Stimulated activated CD4-positive, alpha-beta T cell treated with anti-CD3 and anti-CD28 coated beads, Interleukin-1b, Interleukin-23, amount 100 ng/mL, for 1 hour (primary cell): ENCODE results near the gene DYSF.
"Not testable (repeated sequence)": the region's sequence is repeated elsewhere in the genome, so short reads cannot be mapped to it uniquely, and the experiment has no call there.

Source experiments
- DNase-seq, 2 donors: peaks; one replicate each; pipeline ENCODE4 v3.0.0-alpha.2; 2020; ENCODE audit warnings: low read depth in 2 of 2

DYSF gene

DNA sequence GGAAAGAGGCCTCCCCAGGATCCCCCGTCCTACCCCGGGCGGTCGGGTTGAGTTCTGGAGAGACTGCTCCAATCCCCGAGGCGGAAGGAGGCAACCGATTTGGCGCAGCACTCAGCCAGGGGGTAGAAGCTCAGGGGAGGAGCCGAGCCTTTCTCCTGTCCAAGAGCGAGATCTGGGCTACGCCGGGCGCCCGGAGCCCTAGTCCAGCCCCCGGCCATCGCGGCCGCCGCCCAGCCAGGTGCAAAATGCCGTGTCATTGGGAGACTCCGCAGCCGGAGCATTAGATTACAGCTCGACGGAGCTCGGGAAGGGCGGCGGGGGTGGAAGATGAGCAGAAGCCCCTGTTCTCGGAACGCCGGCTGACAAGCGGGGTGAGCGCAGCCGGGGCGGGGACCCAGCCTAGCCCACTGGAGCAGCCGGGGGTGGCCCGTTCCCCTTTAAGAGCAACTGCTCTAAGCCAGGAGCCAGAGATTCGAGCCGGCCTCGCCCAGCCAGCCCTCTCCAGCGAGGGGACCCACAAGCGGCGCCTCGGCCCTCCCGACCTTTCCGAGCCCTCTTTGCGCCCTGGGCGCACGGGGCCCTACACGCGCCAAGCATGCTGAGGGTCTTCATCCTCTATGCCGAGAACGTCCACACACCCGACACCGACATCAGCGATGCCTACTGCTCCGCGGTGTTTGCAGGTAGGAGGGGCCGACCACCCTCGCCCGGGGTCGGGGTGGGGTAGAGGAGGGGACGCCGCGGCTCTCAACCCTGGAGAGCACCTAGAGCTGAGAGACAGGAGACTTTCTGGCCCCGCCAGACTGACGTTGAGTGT lies at the start of gene DYSF:
DYSF (plus strand) TSS at position 158 of the 817 bp plus-strand sequence.
- no peak for DNase-seq

DNA sequence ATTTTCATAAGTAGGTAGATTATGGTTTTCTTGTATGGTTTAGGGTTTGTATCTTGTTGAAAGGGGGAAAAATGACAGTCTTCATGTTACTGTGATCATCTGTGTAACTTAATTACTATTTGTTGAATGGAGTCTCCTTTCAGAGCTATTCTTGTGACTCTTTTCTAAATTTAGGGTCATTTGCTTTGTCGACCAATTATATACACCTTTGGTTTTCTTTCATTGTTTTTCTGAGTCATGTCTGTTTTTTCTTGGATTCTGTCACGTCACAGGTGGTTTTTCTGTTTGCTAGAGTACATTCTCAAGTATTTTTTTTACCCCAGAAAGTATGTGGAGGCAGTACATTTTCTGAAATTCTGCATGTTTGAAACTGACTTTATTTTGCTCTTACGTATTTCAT lies 43.8 kb upstream of the DYSF start:
- no peak for DNase-seq

- no peak for DNase-seq
Observed at GRCh38 chr2:71410696-71411095, 42.7 kb upstream of the DYSF start.

- not testable (repeated sequence) for DNase-seq
Observed at GRCh38 chr2:71416866-71417265, 36.5 kb upstream of the DYSF start.

- DNase-seq, result no peak
Observed at GRCh38 chr2:71417300-71418202, 35.8 kb upstream of the DYSF start.

DNA sequence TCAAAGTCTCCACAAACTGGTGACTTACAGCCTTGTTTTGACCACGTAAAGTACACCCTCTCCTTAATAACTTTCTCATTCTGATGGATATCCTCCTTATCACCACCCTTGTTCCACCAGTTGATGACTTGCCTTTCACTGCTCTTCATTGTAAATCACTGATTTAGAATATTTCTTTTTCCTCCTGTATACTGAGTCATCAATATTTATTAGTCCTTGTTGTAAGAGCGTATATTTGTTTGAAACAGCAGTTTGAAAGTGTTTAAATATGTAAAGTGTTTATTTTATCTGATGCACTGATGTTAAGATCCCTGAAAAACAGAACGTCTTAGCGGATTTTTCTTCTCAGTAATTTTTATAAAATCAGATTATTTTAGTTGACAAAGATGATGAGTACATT lies 34.2 kb upstream of the DYSF start:
- no peak for DNase-seq

- no peak for DNase-seq
Observed at GRCh38 chr2:71419976-71420375, 33.4 kb upstream of the DYSF start.

GRCh38 chr2:71422786-71423185 lies 30.6 kb upstream of the DYSF start:
- no peak for DNase-seq

- no peak for DNase-seq
Observed at GRCh38 chr2:71423817-71424420, 29.4 kb upstream of the DYSF start.

DNA sequence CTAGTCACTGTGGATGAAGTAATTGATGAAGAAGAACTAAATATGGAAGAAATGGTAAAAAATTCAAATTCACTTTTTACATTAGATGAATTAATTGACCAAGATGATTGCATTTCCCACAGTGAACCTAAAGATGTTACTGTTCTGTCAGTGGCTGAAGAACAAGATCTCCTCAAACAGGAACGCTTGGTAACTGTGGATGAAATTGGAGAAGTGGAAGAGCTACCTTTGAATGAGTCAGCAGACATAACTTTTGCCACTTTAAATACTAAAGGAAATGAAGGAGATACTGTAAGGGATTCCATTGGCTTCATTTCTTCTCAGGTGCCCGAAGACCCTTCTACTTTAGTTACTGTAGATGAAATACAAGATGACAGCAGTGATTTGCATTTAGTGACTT lies 26.6 kb upstream of the DYSF start:
- DNase-seq, result no peak

DNA sequence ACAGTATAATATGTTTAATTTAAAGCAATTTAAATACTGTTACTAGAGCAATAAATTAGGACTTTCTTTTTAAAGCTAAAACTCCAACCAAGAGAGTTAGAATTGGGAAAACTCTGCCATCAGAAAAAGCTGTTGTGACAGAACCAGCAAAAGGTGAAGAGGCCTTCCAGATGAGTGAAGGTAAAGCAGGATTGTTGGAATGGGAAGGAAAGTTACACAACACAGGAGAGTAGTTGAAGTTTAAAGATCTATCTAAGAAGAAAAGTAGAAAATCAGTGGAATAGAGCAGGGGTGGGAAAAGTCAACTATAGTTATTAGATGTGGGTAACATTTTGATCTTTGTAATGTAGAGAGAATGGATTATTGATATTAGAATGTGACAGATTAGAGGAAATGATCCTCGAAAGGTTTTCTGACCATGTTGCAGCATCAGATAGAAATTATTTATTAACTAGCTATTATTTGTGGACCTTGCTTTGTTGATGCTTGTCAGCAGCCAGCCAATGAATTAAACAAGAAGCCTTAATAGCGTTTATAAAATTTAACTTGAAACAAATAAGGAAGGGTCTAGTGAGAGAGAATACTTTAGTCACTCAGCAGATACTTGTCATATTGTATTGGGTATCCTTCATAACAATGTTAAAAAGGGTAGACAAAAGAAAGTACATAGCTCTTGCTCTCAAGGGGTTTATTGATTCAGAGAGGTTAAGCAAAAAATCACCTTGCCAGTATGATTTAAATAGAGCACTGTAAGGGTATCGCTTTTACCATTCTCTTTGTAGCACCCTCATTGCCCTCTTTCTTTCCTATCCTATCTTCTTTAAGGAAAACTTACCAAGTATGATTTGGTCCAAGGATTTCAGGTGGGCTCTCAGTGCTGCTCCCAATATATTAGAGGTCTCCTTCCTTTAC lies 24.6 kb upstream of the DYSF start:
- no peak for DNase-seq

DNA sequence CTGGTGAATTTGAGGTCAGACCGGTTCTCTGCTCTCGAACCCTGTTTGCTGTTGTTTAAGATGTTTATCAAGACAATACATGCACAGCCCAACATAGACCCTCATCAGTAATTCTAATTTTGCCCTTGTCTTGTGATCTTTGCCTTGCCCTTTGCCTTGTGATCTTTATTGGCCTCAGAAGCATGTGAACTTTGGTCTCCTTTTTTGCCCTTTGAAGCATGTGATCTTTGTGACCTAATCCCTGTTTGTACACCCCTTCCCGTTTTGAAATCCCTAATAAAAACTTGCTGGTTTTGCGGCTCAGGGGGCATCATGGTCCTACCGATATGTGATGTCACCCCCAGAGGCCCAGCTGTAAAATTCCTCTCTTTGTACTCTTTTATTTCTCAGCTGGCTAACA lies 8.2 kb upstream of the DYSF start:
- DNase-seq, result not testable (repeated sequence)

DNA sequence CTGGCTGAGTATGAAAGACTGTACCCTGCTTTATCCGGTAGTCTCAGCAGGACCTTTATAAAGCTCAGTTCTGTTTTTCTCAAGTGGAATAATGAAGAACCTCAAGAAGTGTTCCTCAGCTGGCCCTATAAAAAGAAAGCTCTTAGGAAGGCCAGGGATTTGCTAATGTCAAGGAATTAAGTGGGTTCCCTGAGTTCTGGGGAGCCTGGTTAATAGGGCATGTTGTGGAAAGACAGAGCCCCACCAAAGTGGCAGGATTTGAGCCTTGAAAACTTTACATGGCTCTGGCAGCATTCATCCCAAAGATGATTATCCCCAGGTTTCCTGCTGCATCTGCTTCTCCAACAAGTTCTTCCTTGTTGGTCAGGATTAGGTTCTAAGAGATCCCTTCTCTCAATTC lies 6.9 kb upstream of the DYSF start:
- no peak for DNase-seq

DNA sequence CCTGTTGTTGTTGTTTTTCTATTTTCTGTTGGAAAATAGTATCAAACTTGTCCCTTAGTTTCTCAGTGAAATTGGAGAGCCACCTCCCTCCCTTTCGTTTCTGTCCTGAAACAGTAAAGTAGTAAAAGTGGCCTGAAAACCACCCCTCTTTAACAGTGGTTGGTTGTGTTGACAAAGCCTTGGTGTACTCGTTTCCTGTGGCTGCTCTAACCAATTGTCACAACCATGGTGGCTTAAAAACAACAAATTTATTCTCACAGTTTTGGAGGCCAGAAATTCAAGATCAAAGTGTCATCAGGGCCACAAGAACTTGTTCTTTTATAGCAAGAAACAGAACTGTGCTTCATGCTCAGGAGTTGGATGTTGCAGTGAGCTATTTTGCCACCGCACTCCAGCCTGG lies 4.0 kb upstream of the DYSF start:
- no peak for DNase-seq

- DNase-seq, result no peak
Observed at GRCh38 chr2:71451705-71452104, 1.7 kb upstream of the DYSF start.

DNA sequence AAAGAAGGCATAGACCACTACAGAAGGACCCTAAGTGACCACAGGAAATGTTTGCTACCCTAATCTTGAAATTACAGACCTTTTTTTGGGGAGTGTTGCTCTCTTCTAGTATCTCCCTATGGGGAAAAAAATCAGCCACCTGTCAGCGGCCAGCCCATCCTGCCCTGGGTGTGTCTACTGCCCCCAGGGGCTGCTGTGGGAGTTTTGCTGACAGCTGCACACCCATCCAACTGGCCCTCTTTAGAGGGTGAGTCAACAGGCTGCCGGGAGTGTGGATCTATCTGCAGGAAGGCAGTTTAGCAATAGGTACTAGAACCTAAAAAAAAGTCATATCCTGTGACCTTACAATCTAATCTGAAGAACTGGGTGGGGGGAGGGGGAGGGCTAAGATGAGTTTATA lies 796 bp upstream of the DYSF start:
- DNase-seq, result no peak

GRCh38 chr2:71454221-71455010 lies 1.1 kb downstream of the DYSF start:
- DNase-seq, result no peak

GRCh38 chr2:71455011-71455740 lies 1.8 kb downstream of the DYSF start:
- no peak for DNase-seq

DNA sequence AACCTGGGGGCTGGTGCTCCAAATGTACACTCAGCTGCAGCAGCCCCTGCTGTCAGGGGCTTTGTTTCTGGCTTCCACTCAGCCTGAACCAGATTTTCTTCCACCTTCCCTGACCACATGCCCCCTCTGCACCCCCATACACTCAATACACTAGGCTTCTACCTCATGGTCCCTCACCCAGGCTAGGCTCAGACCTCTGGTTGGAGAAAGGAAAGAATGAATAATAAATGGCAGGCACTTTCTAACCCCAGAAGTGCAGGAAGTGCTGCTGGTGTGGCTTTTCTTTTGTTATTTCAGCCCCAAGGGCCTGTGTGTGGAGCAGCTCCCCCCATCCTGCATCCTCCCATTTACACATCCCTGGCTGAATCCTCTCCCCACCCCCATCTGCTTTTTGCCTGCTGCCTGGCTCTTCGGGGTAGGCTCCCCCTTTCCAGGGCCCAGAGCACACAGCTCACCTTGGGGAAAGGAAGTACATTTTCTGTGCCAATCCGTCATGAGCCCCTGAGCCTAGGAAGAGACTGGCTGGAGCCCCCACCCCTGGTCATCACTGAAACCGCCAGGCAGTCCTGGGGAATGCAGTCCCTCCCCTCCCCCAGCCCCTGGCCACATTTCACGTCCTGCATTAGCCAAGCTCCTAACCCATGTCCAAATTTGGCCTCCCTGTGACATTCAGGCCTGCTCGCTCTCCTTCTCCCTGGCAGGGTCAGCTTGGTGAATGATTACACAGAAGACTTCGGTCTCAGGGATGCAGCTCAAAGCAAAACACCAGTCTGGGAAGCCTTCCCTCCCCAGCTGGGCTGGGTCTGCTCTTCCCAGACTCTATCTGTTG lies 2.6 kb downstream of the DYSF start:
- no peak for DNase-seq
